Trophoblast cell (in vitro differentiated cells and primary cell): ENCODE data around the gene PDE4D.
A peak's percentile ranks its signal among the peaks of the same experiment; 100 is the strongest.

Experiments
- DNase-seq, 2 donors: peaks; one replicate each; pipeline ENCODE4 v3.0.0-alpha.2; 2016
- H2AFZ ChIP-seq: 2 replicates; pipeline ENCODE4 v1.6.1; 2013; ENCODE audit warnings: low read length, moderate library complexity, mild to moderate bottlenecking; ENCODE audit not compliant: insufficient read depth, poor library complexity
- H2AK5ac ChIP-seq: 2 replicates; pipeline ENCODE4 v1.6.1; 2013; ENCODE audit warnings: mild to moderate bottlenecking, low read length
- H2BK120ac ChIP-seq: 2 replicates; pipeline ENCODE4 v1.6.1; 2013; ENCODE audit warnings: low read length, mild to moderate bottlenecking, moderate library complexity; ENCODE audit not compliant: insufficient read depth, poor library complexity
- H2BK12ac ChIP-seq: 2 replicates; pipeline ENCODE4 v1.6.1; 2013; ENCODE audit warnings: mild to moderate bottlenecking, low read length, moderate library complexity
- H2BK5ac ChIP-seq: 2 replicates; pipeline ENCODE4 v1.6.1; 2013; ENCODE audit warnings: low read length, low read depth, moderate library complexity, mild to moderate bottlenecking; ENCODE audit not compliant: poor library complexity
- H3K14ac ChIP-seq: 2 replicates; pipeline ENCODE4 v1.6.1; 2013; ENCODE audit warnings: mild to moderate bottlenecking, low read length
- H3K18ac ChIP-seq: 2 replicates; pipeline ENCODE4 v1.6.1; 2013; ENCODE audit warnings: mild to moderate bottlenecking, low read length
- H3K23ac ChIP-seq: 2 replicates; pipeline ENCODE4 v1.6.1; 2013; ENCODE audit warnings: low read length
- H3K27ac ChIP-seq: 2 replicates; pipeline ENCODE4 v1.5.1; 2013; ENCODE audit warnings: low read depth, mild to moderate bottlenecking, inconsistent platforms, low read length, moderate library complexity
- H3K27me3 ChIP-seq: 2 replicates; pipeline ENCODE4 v1.6.1; 2013; ENCODE audit warnings: inconsistent platforms, mild to moderate bottlenecking, low read length, moderate library complexity; ENCODE audit not compliant: insufficient read depth
- H3K36me3 ChIP-seq, 2 experiments: 1 replicate in 1 of 2; 2 replicates in 1 of 2; pipeline ENCODE4 v1.6.1; 2013; ENCODE audit warnings: low read length in 2 of 2, mild to moderate bottlenecking in 2 of 2, moderate library complexity in 1 of 2; ENCODE audit not compliant: insufficient read depth in 2 of 2, control insufficient read depth in 1 of 2
- H3K4ac ChIP-seq: 2 replicates; pipeline ENCODE4 v1.6.1; 2013; ENCODE audit warnings: low read depth, mild to moderate bottlenecking, low read length, moderate library complexity
- H3K4me1 ChIP-seq, 2 experiments: 1 replicate in 1 of 2; 2 replicates in 1 of 2; pipeline ENCODE4 v1.6.1; 2013; ENCODE audit warnings: low read length in 2 of 2, mild to moderate bottlenecking in 2 of 2, moderate library complexity in 1 of 2; ENCODE audit not compliant: insufficient read depth in 2 of 2, control insufficient read depth in 1 of 2
- H3K4me2 ChIP-seq: 2 replicates; pipeline ENCODE4 v1.6.1; 2013; ENCODE audit warnings: inconsistent platforms, mild to moderate bottlenecking, low read length, moderate library complexity
- H3K4me3 ChIP-seq: 2 replicates; pipeline ENCODE4 v1.5.1; 2013; ENCODE audit warnings: mild to moderate bottlenecking, low read depth, low read length, inconsistent platforms
- H3K79me1 ChIP-seq: one replicate; pipeline ENCODE4 v1.6.1; 2013; ENCODE audit warnings: low read length
- H3K79me2 ChIP-seq: 2 replicates; pipeline ENCODE4 v1.6.1; 2013; ENCODE audit warnings: low read length, mild to moderate bottlenecking; ENCODE audit not compliant: control insufficient read depth, insufficient read depth, poor library complexity
- H3K9ac ChIP-seq: 2 replicates; pipeline ENCODE4 v1.6.1; 2013; ENCODE audit warnings: mild to moderate bottlenecking, low read length
- H3K9me3 ChIP-seq: 2 replicates; pipeline ENCODE4 v1.6.1; 2013; ENCODE audit warnings: low read depth, mild to moderate bottlenecking, control low read depth, inconsistent platforms, low read length; ENCODE audit not compliant: insufficient read depth
- H4K12ac ChIP-seq: 2 replicates; pipeline ENCODE4 v1.6.1; 2013; ENCODE audit warnings: low read depth, mild to moderate bottlenecking, low read length, moderate library complexity
- H4K8ac ChIP-seq: 2 replicates; pipeline ENCODE4 v1.6.1; 2013; ENCODE audit warnings: low read depth, mild to moderate bottlenecking, low read length, moderate library complexity
- H4K91ac ChIP-seq: one replicate; pipeline ENCODE4 v1.6.1; 2013; ENCODE audit warnings: low read depth, mild to moderate bottlenecking, low read length, moderate library complexity
- WGBS: extraction: QIAGEN DNeasy Blood & Tissue Kit; methylation state at CpG from one replicate; pipeline ENCODE4 v1.1.7; 2013; ENCODE audit warnings: missing lambda C conversion rate; ENCODE audit not compliant: insufficient read length, insufficient coverage; ENCODE audit errors: extremely low coverage; 5-methylcytosine and 5-hydroxymethylcytosine counted together

PDE4D gene

DNA sequence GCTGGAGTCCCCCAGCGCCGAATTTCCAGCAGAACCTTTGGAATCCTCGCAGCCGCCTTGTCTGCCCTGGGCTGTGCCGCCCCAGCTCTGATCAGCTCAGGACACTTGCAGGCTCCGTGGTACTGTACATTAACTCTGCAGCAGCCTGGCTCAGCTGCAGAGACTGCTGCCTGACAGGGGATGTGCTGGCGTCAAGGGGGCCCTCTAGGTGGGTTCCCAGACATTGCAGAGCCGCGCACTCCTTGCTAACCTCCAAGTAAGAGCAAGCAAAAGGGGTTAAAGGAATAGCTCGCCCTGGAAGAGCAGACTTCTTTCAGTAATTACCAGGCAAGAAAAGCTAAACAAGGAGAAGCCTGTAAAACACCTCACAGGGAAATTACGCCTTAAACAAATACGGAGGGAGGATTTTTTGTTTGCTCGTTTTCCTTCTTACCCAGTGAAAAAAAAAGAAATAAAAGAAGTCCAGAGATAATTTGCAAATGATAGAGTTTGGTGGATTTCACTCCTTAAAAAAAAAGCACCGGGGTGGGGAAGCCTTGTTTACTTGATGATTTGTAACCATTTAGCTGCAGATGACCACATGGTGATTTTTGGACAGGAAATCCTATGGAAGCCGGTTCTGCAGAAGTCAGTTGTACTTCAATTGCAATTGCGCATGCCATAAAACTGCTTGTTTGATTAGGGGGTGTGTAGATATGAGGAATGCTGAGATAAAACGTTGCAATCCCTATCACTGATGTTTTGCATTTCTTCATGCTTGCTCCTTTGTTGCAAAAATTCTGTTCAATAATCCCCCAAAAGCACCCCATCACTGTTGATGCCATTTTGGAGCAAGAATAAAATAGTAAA lies 305.8 kb downstream of the PDE4D start:
- Histone ChIP-seq H3K79me2 (no peaks in the 10 kb centered on the region), H2AK5ac (no peak overlapping the region), H3K27ac (no peak overlapping the region), H3K9ac (no peak overlapping the region), H3K27me3 (no peaks in the 10 kb centered on the region), H4K8ac (no peak overlapping the region), H3K23ac (no peak overlapping the region), H2BK12ac (no peak overlapping the region), H3K4me3 (no peak overlapping the region), H3K9me3 (no peaks in the 10 kb centered on the region), H4K91ac (no peak overlapping the region), H2BK5ac (no peak overlapping the region), H3K36me3 (no peaks in the 10 kb centered on the region), H2BK120ac (no peak overlapping the region), H3K14ac (no peak overlapping the region), H3K79me1 (no peaks in the 10 kb centered on the region), H3K18ac (no peak overlapping the region), H3K4me1 (no peaks in the 10 kb centered on the region), H3K4me2 (peak overlapping the region; percentile 21), H3K4ac (no peak overlapping the region), H4K12ac (no peak overlapping the region), H2AFZ (no peak overlapping the region)
- no CpG with 5 or more reads among the region's 17 CpGs for WGBS
- no peak for DNase-seq

DNA sequence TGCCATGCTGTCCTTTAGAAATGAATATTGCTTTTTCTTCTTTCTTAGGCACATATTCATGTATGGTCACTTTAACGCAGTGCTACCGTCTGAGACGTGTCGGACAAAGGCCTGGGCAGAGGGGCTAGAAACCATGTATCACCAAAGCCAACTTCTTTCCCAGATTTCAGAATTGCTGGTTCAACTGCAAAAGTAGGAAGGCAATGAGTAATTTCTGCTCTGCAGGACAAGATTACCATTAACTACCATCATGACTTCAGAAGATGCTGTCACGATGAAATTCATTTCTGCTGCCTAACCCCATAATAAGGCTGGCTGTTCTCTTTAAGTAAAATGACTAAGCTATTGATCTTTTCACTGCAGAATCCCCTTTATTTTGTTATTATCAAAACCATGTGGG lies 306.7 kb downstream of the PDE4D start:
- H3K36me3 ChIP-seq: no peaks in the 10 kb centered on the region
- no peak overlapping the region for H3K4me3 ChIP-seq
- no CpG with 5 or more reads among the region's 5 CpGs for WGBS
- no peak overlapping the region for H3K27ac ChIP-seq
- no peak overlapping the region for H3K14ac ChIP-seq
- no peak overlapping the region for H4K91ac ChIP-seq
- H3K18ac ChIP-seq: no peak overlapping the region
- H2AK5ac ChIP-seq: no peak overlapping the region
- H2BK12ac ChIP-seq: no peak overlapping the region
- H3K4me1 ChIP-seq: no peaks in the 10 kb centered on the region
- H4K12ac ChIP-seq: no peak overlapping the region
- H2AFZ ChIP-seq: no peak overlapping the region
- H3K23ac ChIP-seq: no peak overlapping the region
- H2BK120ac ChIP-seq: no peak overlapping the region
- no peaks in the 10 kb centered on the region for H3K27me3 ChIP-seq
- H4K8ac ChIP-seq: no peak overlapping the region
- no peak overlapping the region for H2BK5ac ChIP-seq
- H3K9me3 ChIP-seq: no peaks in the 10 kb centered on the region
- no peak overlapping the region for H3K4me2 ChIP-seq
- no peak overlapping the region for H3K9ac ChIP-seq
- DNase-seq: no peak
- no peaks in the 10 kb centered on the region for H3K79me2 ChIP-seq
- no peak overlapping the region for H3K4ac ChIP-seq
- H3K79me1 ChIP-seq: no peaks in the 10 kb centered on the region

DNA sequence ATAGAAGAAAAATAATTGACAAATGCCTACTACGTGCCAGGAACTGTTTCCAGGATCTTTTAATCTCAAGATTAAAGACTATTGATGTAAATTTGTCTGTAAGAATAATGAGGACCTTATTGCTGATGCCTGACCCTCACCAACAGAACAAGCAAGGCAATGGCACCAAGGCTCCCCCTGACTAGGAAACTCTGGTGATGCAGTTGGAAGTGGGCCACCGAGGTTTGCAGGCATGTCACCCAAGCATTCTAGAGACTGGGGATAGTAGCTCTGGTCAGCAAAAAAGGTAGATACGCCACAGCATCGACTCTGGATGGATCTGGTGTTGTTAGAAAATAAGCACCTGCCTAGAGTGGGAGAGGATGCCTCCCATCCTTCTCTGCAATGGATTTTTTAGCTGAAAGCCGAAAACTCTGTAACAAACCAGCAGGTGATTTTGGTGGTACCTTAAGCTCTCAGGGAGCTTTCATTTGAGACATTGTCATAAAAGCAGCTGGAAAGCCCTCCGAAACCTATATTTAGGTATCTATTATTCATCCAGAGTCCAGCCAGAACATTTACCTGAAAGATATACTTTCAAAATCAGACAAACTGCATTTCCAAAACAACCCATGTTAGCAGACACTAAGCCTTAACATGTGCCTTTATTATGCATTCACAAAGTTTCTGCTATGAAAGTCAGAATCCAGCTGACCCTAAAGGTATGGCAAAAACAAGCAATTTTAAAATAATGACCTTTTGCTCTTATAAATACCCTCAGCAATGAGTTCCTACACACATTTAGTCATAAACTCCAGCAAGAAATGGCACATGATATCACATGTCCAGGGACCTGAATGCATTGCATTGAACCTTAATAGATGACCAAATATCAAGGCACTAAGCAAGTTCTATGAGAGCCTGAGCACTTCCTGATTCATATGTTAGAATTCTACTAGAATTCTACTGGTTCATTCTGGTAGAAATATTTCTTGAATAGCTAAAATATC lies 308.4 kb downstream of the PDE4D start:
- WGBS: no CpG with 5 or more reads among the region's 6 CpGs
- no peaks in the 10 kb centered on the region for H3K36me3 ChIP-seq
- no peak overlapping the region for H4K91ac ChIP-seq

DNA sequence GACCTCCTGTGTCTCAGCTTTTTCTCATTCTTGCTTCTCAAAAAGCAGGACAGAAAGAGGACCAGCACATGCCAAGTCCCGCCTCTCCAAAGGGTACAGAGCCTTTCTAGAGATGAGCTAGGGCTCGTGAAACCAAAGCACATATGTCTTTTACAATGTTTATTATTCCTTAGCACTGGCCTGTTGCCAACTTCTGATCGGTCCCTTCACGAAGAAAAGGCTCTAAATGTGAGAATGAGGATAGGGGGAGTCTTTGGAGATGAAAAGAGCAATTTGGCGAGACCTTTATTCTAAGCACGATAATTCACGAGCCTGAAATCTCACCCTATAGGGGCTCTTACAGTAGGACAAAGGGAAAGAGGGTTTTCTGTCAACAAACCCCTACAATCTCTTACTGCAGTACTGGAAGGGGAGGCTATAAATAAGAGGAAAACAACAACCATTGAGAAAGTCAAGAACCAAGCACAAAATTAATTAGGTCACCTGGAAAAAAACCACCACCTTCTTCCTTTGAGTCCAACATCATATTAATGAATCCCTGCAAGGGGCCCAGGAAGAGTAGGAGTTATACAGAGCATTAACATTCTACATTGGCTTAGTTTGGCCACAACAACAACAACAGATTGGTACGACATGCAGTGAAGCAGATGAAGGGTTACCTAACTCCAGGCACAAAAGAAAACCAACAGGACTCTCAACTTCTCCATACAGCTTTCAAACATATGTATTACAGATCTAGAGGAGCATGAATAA lies 309.5 kb downstream of the PDE4D start:
- Histone ChIP-seq H2AFZ (no peak overlapping the region), H4K91ac (no peak overlapping the region), H2AK5ac (no peak overlapping the region), H3K4me3 (no peak overlapping the region), H2BK12ac (no peak overlapping the region), H3K79me1 (no peaks in the 10 kb centered on the region), H3K27me3 (no peaks in the 10 kb centered on the region), H2BK5ac (no peak overlapping the region), H3K4ac (no peak overlapping the region), H4K8ac (no peak overlapping the region), H3K36me3 (no peaks in the 10 kb centered on the region), H3K9ac (no peak overlapping the region), H3K23ac (no peak overlapping the region), H3K4me2 (no peak overlapping the region), H3K9me3 (no peaks in the 10 kb centered on the region), H3K14ac (no peak overlapping the region), H4K12ac (no peak overlapping the region), H3K4me1 (no peaks in the 10 kb centered on the region), H3K27ac (no peak overlapping the region), H3K79me2 (no peaks in the 10 kb centered on the region), H2BK120ac (no peak overlapping the region), H3K18ac (no peak overlapping the region)
- DNase-seq: no peak
- WGBS: no CpG with 5 or more reads among the region's 8 CpGs

More for the DNA sequence above, 308.4 kb downstream of the PDE4D start:
- Histone ChIP-seq H2BK12ac (no peak overlapping the region), H3K18ac (no peak overlapping the region), H4K12ac (no peak overlapping the region), H3K4me2 (no peak overlapping the region), H3K79me1 (no peaks in the 10 kb centered on the region), H3K27ac (no peak overlapping the region), H2AFZ (no peak overlapping the region), H3K4me3 (no peak overlapping the region), H2BK5ac (no peak overlapping the region), H3K4ac (no peak overlapping the region), H3K9ac (no peak overlapping the region), H2AK5ac (no peak overlapping the region), H3K14ac (no peak overlapping the region), H3K4me1 (no peaks in the 10 kb centered on the region), H3K9me3 (no peaks in the 10 kb centered on the region), H3K79me2 (no peaks in the 10 kb centered on the region), H3K27me3 (no peaks in the 10 kb centered on the region), H2BK120ac (no peak overlapping the region), H4K8ac (no peak overlapping the region), H3K23ac (no peak overlapping the region)
- no peak for DNase-seq
